HepG2 (cell line): ENCODE data around the gene AP4M1. TPM values are rescaled to one million over a fixed set of nuclear protein-coding genes. Genes with fewer than 3 reads are reported as not detected.
A peak's percentile ranks its signal among the peaks of the same experiment; 100 is the strongest.

Experiments
- ADNP ChIP-seq: sonication (generic); formaldehyde crosslinking; IDR thresholded peaks from 2 replicates; pipeline ENCODE4 v1.4.0; 2020; ENCODE audit warnings: missing genetic modification reagents
- BATF2 ChIP-seq: sonication (generic); formaldehyde crosslinking; IDR thresholded peaks from 2 replicates; pipeline ENCODE4 v1.8.0; 2022; ENCODE audit warnings: mild to moderate bottlenecking, missing genetic modification reagents, moderate library complexity
- BORCS8-MEF2B ChIP-seq: sonication (generic); formaldehyde crosslinking; IDR thresholded peaks from 2 replicates; pipeline ENCODE4 v1.8.0; 2022; ENCODE audit warnings: mild to moderate bottlenecking, missing genetic modification reagents
- CREM ChIP-seq, 2 experiments: sonication (generic) in 1 of 2; formaldehyde crosslinking in 1 of 2; IDR thresholded peaks; 2 replicates each; pipeline versions ENCODE4 v1.4.0 to v1.6.1; 2016 to 2020; ENCODE audit warnings: antibody characterized with exemption in 1 of 2, mild to moderate bottlenecking in 1 of 2, missing genetic modification reagents in 1 of 2
- FOXO4 ChIP-seq: sonication (generic); formaldehyde crosslinking; conservative IDR thresholded peaks from 2 replicates; pipeline ENCODE4 v1.8.1; 2023; ENCODE audit warnings: missing genetic modification reagents
- TGIF2 ChIP-seq: IDR thresholded peaks from 2 replicates; pipeline ENCODE4 v1.6.1; 2016; ENCODE audit warnings: control low read depth, missing compliant biosample characterization
- YY1 ChIP-seq: IDR thresholded peaks from 2 replicates; pipeline ENCODE4 v1.6.1; 2011; ENCODE audit warnings: low read length, low read depth, moderate library complexity, mild to moderate bottlenecking; ENCODE audit not compliant: insufficient read depth, insufficient replicate concordance
- ZFP82 ChIP-seq: sonication (generic); formaldehyde crosslinking; IDR thresholded peaks from 2 replicates; pipeline ENCODE4 v1.5.1; 2020; ENCODE audit warnings: mild to moderate bottlenecking, missing genetic modification reagents, borderline replicate concordance
- ZNF12 ChIP-seq: sonication (generic); formaldehyde crosslinking; IDR thresholded peaks from 2 replicates; pipeline ENCODE4 v1.5.0; 2020; ENCODE audit warnings: missing genetic modification reagents
- ZNF569 ChIP-seq: sonication (generic); formaldehyde crosslinking; IDR thresholded peaks from 2 replicates; pipeline ENCODE4 v1.5.0; 2020; ENCODE audit warnings: mild to moderate bottlenecking, missing genetic modification reagents, moderate library complexity, borderline replicate concordance
- ZNF570 ChIP-seq: sonication (generic); formaldehyde crosslinking; IDR thresholded peaks from 2 replicates; pipeline ENCODE4 v1.4.0; 2020; ENCODE audit warnings: mild to moderate bottlenecking, missing genetic modification reagents, borderline replicate concordance
- ZNF605 ChIP-seq: sonication (generic); formaldehyde crosslinking; IDR thresholded peaks from 2 replicates; pipeline ENCODE4 v1.8.0; 2022; ENCODE audit warnings: mild to moderate bottlenecking, missing genetic modification reagents
- ZNF766 ChIP-seq: sonication (generic); formaldehyde crosslinking; IDR thresholded peaks from 2 replicates; pipeline ENCODE4 v1.5.0; 2020; ENCODE audit warnings: missing genetic modification reagents, borderline replicate concordance
- ZNF816 ChIP-seq: sonication (generic); formaldehyde crosslinking; IDR thresholded peaks from 2 replicates; pipeline ENCODE4 v1.8.0; 2022; ENCODE audit warnings: missing genetic modification reagents, mild to moderate bottlenecking, borderline replicate concordance
- polyA plus RNA-seq, 8 experiments: library from polyadenylated mRNA; depleted of rRNA in 3 of 8; stranded (reverse) in 7 of 8; unstranded in 1 of 8; fragments of >200 nt; fragmentation: Illumina TruSeq in 4 of 8; extraction: Trizol in 4 of 8; gene quantifications; 2 replicates each; pipeline versions ENCODE4 v1.2.1 to v1.2.3, GENCODE V29; 2011 to 2016; ENCODE audit warnings: low read depth in 4 of 8, missing spikeins in 1 of 8, mixed read lengths in 1 of 8; ENCODE audit not compliant: insufficient read depth in 1 of 8
- total RNA-seq, 5 experiments: library from RNA; depleted of rRNA; stranded (reverse); fragments of >200 nt; fragmentation: Illumina TruSeq; extraction: Trizol; gene quantifications; 2 replicates each; pipeline ENCODE4 v1.2.3, GENCODE V29; 2016; ENCODE audit warnings: low read depth in 1 of 5

Gene AP4M1
- total and polyA plus RNA-seq, 2 of the 13 experiments (the other 11 are each of a cell fraction or from before 2014, with no cell fraction given), result 6.3 to 9.7 TPM

- TF ChIP-seq FOXO4 (no peak), ZNF570 (CRISPR knock-in tag) (no peak), ADNP (no peak), BATF2 (peak; percentile 69), ZNF766 (CRISPR knock-in tag) (no peak), ZFP82 (CRISPR knock-in tag) (0 out of 2 replicates have a peak, but pooled peaks have one; percentile 66), ZNF605 (CRISPR knock-in tag) (peak; percentile 23; the same call in 1 of the 2 replicates), TGIF2 (CRISPR knock-in tag) (no peak; the same call in 1 of the 2 replicates), BORCS8-MEF2B (peak; percentile 88), ZNF12 (CRISPR knock-in tag) (no peak), YY1 (peak; percentile 55), ZNF816 (CRISPR knock-in tag) (peak; percentile 54; the same call in 1 of the 2 replicates), ZNF569 (CRISPR knock-in tag) (no peak), CREM (IDR thresholded peaks at IDR 0.05) (no peak; the same call in 1 of the 2 replicates), CREM (CRISPR knock-in tag; IDR thresholded peaks at IDR 0.05) (no peak)
These were observed at the start of gene AP4M1, which contains the start of gene MCM7 (continued) for GRCh38 chr7:100101016-100101862.
